NCI-H146 treated with DMSO at 0.1 percent for 48 hours (cell line): ENCODE measurements around the gene LARP4.
"Not testable (repeated sequence)": the region's sequence is repeated elsewhere in the genome, so short reads cannot be mapped to it uniquely, and the experiment has no call there.

Experiments used
- DNase-seq: peaks from one replicate; lab custom pipeline; 2025; ENCODE audit not compliant: unreplicated experiment; lab: John Stamatoyannopoulos, UW

The LARP4 gene

DNA sequence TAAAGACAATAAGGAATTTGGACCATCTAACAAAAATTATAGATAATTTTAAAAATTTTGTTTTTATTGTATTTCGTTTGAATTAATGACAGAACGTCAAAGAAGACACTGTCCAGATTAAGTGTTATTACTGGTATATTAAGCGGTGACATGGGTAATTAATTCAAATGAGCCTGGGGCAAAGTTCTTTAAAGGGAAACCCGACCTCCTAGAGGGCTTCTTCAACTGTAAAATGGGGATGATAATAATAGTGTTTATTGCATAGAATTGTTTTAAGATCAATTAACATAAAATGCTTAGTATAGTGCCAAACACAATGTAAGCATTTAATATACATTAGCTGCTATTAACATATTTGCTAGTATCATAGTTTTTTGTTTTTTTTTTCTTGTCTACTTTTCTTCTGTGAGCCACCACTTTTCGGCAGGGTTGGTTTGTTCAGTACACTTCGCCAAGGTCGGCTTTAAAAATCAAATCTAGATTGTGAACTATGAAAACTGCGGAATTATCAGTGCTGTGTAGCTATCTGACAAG is 514 bp upstream of the LARP4 start:
- peak; percentile 85 for DNase-seq

DNA sequence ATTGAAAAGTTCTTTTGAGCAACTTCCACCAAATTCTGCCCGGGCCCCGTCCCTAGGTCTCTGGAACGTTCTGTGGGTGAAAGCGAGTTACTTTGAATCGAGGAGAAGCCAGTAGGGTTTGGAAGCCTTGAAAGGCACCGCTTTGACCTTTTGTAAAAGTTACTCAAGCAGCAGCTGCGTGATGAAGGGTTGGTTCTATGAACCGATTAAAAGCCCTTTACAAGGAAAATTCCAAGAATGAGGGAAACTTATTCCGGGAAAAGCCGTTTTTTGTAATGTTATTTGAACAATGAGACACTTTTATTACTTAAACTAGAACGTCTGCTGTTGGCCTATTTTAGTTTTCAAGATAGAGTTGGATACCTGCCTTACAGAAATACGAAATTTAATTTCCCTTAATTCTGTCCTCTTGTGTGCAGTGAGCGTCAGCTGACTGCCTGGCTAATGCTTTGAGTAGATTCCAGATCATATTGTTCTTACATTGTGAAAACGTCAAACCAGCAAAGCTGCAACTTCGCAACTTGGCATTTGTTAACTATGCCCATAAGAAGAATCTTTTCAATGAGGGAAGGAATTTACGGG is 906 bp downstream of the LARP4 start:
- DNase-seq = peak; percentile 42

DNA sequence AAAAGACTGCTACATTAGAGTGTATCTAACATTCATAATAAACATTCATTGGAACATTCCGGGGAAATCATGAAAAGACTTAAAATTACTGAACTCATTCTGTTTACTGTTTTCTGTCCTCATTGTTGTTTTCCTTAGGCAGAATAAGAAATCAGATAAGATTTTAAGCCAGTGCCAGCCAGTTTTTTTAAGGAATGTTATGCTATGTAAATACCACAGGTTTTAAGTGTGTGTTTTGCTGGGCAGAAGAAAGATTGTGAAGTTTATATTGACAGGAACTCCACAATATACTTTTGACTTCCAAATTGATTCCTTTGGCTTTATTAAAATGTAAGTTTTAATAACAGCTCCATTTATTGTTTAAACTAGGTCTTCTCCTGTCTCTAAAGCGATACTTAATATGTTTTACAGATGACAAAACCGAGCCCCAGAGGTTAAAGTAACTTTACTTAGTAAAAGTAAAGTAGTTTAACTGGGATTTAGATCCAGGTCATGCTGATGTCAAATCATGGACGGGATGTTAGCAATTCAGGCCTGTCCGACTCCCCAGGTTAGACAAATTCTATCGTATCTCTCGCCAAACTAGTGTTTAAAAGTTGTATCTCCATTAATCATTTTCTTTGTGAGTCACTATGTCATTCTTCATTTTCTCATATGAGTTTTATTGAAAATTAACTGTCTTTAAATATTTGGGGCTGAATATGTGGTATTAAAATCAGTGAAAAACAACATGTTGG is 1.7 kb downstream of the LARP4 start:
- no peak for DNase-seq

DNA sequence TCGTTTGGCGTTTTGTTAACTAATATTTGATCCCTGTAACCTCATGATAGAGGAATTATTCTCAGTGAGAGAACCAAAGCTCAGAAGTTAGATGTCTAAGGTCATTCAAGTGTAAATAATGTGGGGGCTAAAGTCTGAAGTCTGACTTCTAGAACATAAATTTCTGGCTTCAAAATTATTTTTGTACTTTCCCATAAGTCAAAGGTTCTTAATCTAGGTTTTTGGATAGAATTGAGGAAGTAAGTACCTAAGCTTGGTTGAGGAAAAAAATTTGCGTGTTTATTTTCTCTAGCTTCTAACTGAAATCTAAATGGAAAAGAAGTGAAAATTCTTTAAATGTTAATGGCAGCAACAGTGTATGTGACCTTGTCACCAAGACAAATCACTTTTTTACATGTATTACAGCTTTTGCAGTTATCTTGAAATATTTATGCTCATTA is 2.3 kb downstream of the LARP4 start:
- DNase-seq = no peak

DNA sequence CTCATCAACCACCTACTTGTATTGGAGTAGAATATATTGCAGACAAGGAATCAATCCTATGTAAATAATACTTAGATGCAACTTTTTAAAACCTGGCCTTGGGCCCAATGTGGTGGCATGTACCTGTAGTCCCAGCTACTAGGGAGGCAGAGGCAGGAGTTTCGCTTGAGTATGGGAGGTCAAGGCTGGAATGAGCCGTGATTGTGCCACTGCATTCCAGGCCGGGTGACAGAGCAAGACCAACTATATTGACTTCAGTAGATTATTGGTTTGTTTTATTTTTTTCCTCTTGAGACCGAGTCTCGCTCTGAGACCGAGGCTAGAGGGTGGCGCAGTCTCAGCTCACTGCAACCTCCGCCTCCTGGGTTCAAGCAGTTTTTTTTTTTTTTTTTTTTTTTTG is 3.6 kb downstream of the LARP4 start:
- no peak for DNase-seq

DNA sequence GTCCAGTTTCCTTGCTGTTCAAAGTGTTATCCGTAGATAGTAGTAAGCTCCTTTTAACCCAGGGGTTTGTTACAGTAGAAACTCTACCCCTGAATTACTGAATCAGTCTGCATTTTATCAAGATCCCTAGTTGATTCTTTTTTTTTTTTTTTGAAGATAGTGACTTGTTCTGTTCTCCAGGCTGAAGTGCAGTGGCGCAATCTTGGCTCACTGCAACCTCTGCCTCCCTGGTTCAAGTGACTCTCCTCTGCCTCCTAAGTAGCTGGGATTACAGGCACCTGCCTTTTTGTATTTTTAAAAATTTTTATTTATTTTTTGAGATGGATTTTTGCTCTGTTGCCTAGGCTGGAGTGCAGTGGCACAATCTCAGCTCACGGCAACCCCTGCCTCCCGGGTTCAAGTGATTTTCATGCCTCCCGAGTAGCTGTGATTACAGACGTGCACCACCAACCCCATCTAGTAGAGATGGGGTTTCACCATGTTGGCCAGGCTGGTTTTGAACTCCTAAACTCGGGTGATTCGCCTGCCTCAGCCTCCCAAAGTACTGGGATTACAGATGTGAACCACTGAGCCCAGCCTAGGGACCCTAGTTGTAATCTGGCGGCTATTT is 10.5 kb downstream of the LARP4 start:
- DNase-seq = no peak

DNA sequence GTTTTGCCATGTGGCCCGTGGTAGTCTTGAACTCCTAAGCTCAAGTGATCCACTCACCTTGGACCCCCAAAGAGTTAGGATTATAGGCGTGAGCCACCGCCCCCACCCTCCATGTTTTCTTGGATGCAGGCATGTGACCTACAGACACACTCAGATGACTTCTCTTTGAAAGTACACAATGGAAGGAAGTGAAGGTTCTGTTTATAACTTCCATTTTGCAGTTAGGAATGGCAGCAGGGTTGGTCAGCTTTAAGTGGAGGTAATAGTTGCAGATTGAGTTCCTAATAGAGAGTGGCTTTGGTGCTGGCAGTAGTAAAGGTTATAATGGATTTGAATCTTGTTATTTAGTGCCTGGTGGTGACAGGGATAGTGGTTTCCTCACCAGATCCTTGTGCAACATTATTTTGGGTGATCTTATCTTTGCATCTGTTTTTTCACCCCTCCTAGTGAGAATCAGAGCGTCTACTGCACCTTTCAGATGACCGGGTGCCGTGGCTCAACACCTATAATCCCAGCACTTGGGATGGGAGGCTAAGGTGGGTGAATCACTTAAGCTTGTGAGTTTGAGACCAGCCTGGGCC is 15.3 kb downstream of the LARP4 start:
- no peak for DNase-seq

DNA sequence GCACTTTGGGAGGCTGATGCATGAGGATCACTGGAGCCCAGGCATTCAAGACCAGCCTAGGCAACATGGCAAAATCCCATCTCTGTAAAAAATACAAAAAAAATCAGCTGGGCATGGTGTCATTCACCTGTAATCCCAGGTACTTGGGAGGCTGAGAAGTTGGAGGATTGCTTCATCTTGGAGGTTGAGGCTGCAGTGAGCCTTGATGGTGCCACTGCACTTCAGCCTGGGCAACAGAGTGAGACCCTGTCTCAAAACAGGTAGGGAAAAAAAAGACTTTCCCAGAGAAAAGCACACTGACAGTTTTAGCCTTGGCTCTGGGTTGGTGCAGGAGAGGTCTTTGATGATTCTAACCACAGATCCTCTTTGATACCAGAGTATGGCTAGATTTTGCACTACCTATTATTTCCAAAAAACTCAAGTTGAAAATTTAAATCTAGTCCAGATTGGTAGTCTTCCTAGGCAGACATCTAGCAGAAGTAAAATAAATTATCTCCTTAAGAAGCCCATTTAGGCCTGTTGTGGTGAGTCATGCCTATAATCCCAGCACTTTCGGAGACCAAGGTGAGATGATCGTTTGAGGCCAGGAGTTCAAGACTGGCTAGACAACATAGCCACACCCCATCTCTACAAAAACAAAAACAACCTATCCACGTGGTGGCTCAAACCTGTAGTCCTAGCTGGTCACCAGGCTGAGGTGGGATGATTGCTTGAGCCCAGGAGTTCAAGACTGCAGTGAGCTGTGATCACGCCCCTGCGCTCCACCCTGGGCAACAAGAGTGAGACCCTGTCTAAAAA is 18.6 kb downstream of the LARP4 start:
- DNase-seq = no peak

DNA sequence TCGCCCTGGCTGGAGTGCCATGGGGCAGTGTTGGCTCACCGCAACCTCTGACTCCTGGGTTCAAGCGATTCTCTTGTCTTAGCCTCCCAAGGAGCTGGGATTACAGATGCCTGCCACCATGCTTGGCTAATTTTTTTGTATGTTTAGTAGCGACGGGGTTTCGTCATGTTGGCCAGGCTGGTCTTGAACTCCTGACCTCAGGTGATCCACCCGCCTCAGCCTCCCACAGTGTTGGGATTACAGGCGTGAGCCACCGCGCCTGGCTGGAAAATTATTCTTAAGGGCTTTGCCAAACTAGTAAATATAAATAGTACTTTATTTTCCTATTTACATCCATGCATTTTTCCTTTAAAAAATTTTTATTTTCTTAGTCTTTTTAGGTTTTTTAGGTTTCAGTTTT is 22.2 kb downstream of the LARP4 start:
- DNase-seq = not testable (repeated sequence)

DNA sequence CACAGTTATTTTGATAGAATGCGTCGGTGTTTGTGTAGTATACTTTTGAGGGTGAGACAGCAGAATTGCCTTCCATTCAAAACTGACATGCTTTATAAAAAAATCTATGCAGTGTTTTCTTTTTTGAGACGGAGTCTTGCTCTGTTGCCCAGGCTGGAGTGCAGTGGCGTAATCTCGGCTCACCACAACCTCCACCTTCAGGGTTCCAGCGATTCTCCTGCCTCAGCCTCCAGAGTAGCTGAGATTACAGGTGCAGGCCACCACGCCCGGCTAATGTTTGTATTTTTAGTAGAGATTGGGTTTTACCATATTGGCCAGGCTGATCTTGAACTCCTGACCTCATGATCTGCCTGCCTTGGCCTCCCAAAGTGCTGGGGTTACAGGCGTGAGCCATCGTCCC is 22.7 kb downstream of the LARP4 start:
- DNase-seq = not testable (repeated sequence)

DNA sequence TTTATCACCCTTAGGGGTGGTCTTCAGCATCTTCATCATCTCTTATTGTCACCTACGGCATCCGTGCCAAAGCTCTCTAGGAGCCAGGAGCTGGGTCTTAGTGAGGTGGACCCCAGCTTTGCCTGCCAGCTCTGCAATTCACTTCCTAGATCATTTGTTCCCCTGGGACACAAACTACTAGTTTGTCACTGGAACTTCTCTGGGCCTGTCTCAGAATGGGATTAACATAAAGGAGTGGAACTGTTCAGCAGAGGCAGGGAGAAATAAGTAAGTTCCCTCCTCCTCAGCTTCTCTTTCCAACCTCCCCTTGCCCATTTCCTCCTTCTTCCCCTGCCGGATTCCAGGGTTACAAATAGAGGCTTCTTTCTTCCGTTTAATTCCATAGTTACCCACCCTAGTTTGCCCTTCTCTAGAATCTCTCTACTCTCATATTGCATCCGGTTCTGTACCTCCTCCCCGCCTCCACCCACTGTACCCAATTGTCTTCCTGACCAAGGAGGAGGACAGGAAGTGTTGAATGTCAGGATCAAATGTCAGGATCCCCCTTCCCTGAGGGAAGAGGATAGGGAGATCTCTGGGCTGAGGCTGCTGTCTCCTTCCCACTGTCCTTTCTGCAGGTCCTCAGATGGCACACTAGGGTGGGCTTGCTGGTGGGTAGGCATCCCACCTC is 25.0 kb downstream of the LARP4 start:
- peak; percentile 14 for DNase-seq

DNA sequence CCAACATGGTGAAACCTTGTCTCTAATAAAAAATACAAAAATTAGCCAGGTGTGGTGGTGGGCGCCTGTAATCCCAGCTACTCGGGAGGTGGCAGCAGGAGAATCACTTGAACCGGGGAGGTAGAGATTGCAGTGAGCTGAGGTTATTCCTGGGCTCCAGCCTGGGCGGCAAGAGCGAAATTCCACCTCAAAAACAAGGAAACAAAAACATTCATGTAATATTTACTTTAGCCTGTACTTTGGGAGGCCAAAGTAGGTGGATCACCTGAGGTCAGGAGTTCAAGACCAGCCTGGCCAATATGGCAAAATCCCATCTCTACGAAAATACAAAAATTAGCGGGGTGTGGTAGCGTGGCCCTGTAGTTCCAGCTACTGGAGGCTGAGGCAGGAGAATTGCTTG is 31.0 kb downstream of the LARP4 start:
- DNase-seq = not testable (repeated sequence)

DNA sequence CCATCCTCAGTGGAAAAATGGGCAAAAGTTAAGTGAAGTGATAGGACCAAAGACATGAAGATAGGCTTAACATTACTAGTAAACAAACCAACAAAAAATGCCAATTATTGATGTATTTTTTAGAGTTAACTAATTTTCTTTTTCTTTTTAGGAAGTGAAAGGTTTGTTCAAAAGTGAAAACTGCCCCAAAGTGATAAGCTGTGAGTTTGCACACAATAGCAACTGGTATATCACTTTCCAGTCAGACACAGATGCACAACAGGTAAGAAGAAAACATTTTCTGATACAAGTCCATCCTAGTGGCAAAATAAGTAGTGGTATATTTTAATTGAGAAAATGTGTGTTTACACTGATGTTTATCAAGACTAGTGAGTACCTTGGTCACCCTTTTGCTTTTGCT is 39.6 kb downstream of the LARP4 start:
- no peak for DNase-seq

DNA sequence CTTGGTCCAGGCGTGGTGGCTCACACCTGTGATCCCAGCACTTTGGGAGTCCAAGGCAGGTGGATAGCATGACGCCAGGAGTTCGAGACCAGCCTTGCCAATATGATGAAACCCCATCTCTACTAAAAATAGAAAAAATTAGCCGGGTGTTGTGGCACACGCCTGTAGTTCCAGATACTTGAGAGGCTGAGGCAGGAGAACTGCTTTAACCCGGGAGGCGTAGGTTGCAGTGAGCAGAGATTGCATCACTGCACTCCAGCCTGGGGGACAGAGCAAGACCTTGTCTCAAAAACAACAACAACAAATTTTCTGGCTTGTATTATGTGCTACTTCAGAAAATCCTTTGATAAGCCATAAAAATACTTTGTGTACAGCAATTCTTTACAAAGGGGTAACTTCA is 41.1 kb downstream of the LARP4 start:
- no peak for DNase-seq

DNA sequence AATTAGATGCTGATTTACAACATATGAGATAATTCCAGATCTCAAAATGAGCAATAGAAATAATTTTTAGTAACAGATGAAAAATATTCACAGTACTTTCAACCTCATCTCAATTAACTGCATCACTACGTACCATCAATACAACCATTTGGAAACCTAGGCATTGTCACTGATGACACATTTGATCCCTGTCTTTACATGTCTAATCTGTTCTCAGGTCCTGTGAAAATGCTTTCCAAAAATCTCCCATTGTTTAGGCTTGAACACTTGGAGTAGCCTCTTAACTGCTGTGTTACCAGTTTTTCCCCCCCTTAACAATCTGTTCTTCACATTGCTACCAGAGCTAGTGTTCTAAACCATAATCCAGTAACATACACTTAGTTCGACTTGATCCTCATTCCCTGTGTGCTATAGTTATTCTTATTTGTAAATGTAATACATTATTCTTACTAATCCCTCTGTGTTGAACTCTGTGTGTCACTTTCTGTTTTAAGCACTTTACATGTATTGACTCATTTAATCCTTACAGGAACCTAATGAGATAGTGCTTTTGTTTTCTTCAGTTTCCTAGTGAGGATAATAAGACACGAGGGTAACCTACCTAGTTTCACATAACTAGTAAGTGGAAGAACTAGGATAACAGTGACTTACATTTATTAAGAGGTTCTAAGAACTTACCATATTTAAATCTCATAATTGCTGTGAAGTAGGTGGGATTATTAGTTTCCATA is 41.7 kb downstream of the LARP4 start:
- no peak for DNase-seq

DNA sequence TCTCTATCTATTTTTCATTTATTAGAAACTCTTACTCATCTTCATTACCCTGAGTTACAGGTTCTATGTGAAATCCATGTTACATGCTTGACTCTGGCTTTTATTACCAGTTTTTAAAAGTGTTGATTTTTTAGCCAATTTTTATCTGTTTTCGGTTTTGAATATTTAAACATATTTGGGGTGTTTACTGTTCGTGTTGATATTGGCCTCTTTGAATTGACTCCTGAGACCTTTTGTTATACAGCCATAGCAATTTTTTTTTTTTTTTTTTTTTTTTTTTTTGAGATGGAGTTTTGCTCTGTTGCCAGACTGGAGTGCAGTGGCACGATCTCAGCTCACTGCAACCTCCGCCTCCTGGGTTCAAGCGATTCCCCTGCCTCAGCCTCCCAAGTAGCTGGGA is 49.0 kb downstream of the LARP4 start:
- DNase-seq = not testable (repeated sequence)

DNA sequence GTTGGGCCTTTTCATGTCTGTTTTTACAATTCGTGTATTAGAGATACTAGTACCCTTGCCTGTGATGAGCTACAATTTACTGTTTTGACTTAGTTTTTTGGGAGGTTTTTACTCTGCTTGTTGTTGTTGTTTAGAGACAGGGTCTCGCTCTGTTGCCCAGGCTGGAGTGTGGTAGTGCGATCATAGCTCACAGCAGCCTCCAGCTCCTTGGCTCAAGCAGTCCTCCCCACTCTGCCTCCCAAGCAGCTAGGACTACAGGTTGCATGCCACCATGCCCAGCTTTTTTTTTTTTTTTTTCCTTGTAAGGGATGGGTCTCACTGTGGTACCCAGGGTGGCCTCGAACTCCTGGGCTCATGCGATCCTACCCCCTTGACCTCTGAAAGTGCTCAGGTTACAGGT is 52.1 kb downstream of the LARP4 start:
- no peak for DNase-seq

DNA sequence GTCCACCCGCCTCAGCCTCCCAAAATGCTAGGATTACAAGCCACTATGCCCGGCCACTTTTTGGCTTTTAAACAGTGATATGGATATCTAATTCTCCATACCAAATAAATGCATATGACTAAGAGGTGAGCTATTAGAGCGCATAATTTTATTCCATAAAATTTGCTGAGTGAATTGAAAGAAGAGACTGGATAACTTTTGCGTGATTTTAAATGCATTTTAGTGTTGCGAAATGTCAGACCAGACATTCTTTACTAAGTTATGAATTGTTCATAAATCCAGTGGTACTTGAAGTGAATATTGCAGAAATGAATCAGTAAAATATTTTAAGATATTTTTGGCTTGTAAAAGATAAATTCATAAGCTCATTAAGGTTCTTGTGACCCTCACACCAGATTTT is 53.2 kb downstream of the LARP4 start:
- DNase-seq = no peak

DNA sequence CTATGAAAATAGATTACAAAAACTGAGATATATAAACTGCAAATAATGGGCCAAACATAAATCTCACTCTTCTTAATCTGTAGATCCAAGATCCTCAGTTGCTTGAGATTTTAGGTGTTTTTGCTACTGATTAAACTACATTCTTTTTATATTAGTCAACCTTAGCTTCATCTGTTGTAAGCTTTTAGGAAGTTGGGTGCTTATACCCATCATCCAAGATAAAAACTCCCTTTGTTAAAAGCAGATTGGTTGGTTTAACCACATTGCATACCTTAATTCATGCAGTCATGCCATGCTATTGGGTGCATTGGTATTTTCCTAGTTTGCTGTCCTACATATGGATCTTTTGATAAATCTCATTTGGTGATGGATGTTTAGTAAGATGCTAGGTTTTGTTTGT is 57.9 kb downstream of the LARP4 start:
- no peak for DNase-seq

DNA sequence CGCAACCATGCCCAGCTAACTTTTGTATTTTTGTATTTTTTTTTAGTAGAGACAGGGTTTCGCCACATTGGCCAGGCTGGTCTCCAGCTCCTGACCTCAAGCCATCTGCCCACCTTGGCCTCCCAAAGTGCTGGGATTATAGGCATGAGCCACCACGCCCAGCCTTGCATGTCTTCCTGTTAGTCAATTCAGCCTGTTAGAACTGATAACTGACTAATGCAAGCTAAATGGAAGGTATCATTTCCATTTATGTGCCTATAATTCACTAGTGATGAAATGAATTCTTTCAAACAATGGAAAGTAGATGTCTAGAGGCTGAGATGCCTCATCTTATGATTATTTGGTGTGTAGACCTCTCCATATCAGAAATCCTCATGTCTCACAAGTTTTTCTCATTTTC is 66.8 kb downstream of the LARP4 start:
- DNase-seq = no peak
